HL-60 (cell line): ENCODE data around the gene C5orf46.

Experiments used
- DNase-seq, 2 experiments: peaks; one replicate each; pipeline ENCODE4 v3.0.0-alpha.2; 2010 to 2020; ENCODE audit warnings: low read depth in 1 of 2, low spot score in 1 of 2
- H3K27ac ChIP-seq: fragments of 250-450 bp; sonication (Bioruptor Pico); replicated peaks from 2 replicates; pipeline ENCODE4 v1.5.1; 2020; ENCODE audit warnings: mild to moderate bottlenecking, moderate library complexity
- H3K27me3 ChIP-seq: fragments of 250-450 bp; sonication (Bioruptor Pico); 2 replicates; pipeline ENCODE4 v1.5.1; 2021; ENCODE audit warnings: mild to moderate bottlenecking, moderate library complexity; ENCODE audit not compliant: insufficient read depth, poor library complexity, severe bottlenecking
- H3K4me3 ChIP-seq: replicated peaks from 2 replicates; pipeline ENCODE4 v1.5.1; 2011; ENCODE audit warnings: mild to moderate bottlenecking, control low read depth, low read length; ENCODE audit not compliant: insufficient read depth
- CTCF ChIP-seq: IDR thresholded peaks from one replicate; pipeline ENCODE4 v1.5.1; 2011; ENCODE audit warnings: low read length, control low read depth, inconsistent platforms; ENCODE audit not compliant: insufficient read depth
- GABPA ChIP-seq: IDR thresholded peaks from 2 replicates; pipeline ENCODE4 v1.6.1; 2012; ENCODE audit warnings: low read depth
- POLR2AphosphoS5 ChIP-seq: IDR thresholded peaks from 2 replicates; pipeline ENCODE4 v1.6.1; 2012; ENCODE audit warnings: low read depth
- REST ChIP-seq: IDR thresholded peaks from 2 replicates; pipeline ENCODE4 v1.6.1; 2012; ENCODE audit warnings: low read depth; ENCODE audit not compliant: insufficient replicate concordance
- SPI1 ChIP-seq: IDR thresholded peaks from 2 replicates; pipeline ENCODE4 v1.6.1; 2012; ENCODE audit warnings: low read depth, mild to moderate bottlenecking, borderline replicate concordance

C5orf46 gene

GRCh38 chr5:147904110-147904509, 2.2 kb downstream of the C5orf46 start:
- Histone ChIP-seq H3K27me3 (no peaks in the 10 kb centered on the region), H3K4me3 (no peak overlapping the region), H3K27ac (no peak overlapping the region)
- TF ChIP-seq SPI1, result no peak
- no peak for TF ChIP-seq GABPA
- no peak for TF ChIP-seq REST
- no peak for DNase-seq

- no peak overlapping the region for H3K4me3 ChIP-seq
- H3K27me3 ChIP-seq, result no peaks in the 10 kb centered on the region
- TF ChIP-seq POLR2AphosphoS5 (no peak), CTCF (no peak), GABPA (no peak), REST (no peak), SPI1 (no peak)
- no peak for DNase-seq
- H3K27ac ChIP-seq, result no peak overlapping the region
Observed at GRCh38 chr5:147902609-147903115, 3.7 kb downstream of the C5orf46 start.

- H3K27ac ChIP-seq, result no peak overlapping the region
- no peak for TF ChIP-seq SPI1
- TF ChIP-seq GABPA, result no peak
- TF ChIP-seq CTCF, result no peak
- TF ChIP-seq POLR2AphosphoS5, result no peak
- no peak for TF ChIP-seq REST
- no peak for DNase-seq
- H3K4me3 ChIP-seq, result no peak overlapping the region
- H3K27me3 ChIP-seq, result no peaks in the 10 kb centered on the region
Observed at GRCh38 chr5:147901599-147902039, 4.7 kb downstream of the C5orf46 start.
